Upper lobe of right lung (tissue), 1 donor: ENCODE data around the gene ARAP1. TPM values are rescaled to one million over a fixed set of nuclear protein-coding genes. Genes with fewer than 3 reads are reported as not detected.

ENCODE experiments used
- ATAC-seq: fragments of 200-7000 bp; cut with Tn5 transposase; one replicate; pipeline ENCODE4 v1.9.1; 2020; ENCODE audit warnings: mild to moderate bottlenecking, moderate library complexity
- DNase-seq: peaks from one replicate; pipeline ENCODE4 v3.0.0-alpha.2; 2020
- H3K27ac ChIP-seq: fragments of 200-600 bp; one replicate; pipeline ENCODE4 v1.8.0; 2022
- H3K27me3 ChIP-seq: fragments of 200-600 bp; one replicate; pipeline ENCODE4 v1.8.0; 2022; ENCODE audit warnings: mild to moderate bottlenecking
- H3K36me3 ChIP-seq: fragments of 200-600 bp; one replicate; pipeline ENCODE4 v1.8.0; 2022
- H3K4me1 ChIP-seq: fragments of 200-600 bp; one replicate; pipeline ENCODE4 v1.8.0; 2022
- H3K4me3 ChIP-seq: fragments of 200-600 bp; one replicate; pipeline ENCODE4 v1.8.0; 2022; ENCODE audit warnings: mild to moderate bottlenecking
- H3K9me3 ChIP-seq: fragments of 200-600 bp; one replicate; pipeline ENCODE4 v1.8.0; 2022
- intact Hi-C: fragments of 100-400 bp; cut with DNase I; formaldehyde crosslinking; loops from one replicate; pipeline ENCODE4 v1.11.0; 2022
- total RNA-seq: library from RNA; stranded (reverse); fragmentation: NEBNext Ultra II Directional; extraction: Animal tissue kit (Norgen Biotek cat#: 25700); gene quantifications from one replicate; pipeline ENCODE4 v1.2.1, GENCODE V29; 2021
- TF ChIP-seq, protein P1 (sequence below): fragments of 200-600 bp; IDR thresholded peaks from one replicate; pipeline ENCODE4 v1.8.0; 2022; ENCODE audit warnings: antibody characterized with exemption
- donor health status: DM: no; HTN: yes; CAD: no; lungs with severe emphysema.

Gene ARAP1
- total RNA-seq, 1 donor from 2014 or later, result 226 TPM

DNA sequence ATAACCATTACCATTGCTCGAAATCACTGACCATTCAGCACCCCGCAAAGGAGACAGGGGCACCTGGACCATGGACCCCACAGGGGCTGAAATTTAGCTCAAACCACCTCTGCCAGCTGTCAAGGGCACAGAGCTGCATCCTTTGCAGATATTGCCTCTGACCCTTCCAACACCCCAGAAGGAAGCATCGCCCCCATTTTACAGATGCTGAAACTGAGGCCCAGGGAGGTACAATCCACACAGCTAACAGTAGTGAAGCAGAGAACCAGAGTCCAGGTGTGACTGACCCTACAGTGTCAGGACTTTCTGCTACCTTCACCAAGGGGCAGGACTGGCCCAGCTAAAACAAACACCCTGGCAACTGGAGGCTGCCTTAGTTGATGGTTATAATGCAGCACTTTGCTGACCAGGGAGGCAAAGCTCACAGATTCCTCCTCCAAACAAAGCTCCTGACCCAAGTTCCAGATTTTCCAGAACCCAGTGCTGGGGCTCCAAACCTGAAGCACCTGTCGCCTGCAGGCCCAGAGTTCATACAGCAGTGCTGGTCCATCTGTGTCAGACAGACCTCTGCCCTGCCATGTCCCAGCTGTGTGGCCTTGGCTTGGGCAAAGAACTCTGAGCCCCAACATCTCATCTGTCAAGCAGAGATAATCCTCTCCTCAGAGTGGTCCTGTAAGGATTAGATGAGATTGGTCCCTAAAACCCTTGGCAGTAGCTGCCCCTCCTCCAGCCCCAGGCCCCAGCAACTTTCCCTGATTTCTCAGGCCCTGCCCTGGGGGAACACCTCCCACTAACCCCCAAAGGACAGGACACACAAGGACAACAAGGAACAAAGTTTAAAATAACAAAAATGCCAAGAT, 15.2 kb upstream of the ARAP1 start:
- Histone ChIP-seq H3K4me3 (no peak overlapping the region), H3K27ac (no peak overlapping the region), H3K36me3 (no peaks in the 10 kb centered on the region), H3K27me3 (no peaks in the 10 kb centered on the region), H3K4me1 (peaks cover 5% of the 10 kb centered on the region), H3K9me3 (no peaks in the 10 kb centered on the region)
- TF ChIP-seq, protein P1, sequence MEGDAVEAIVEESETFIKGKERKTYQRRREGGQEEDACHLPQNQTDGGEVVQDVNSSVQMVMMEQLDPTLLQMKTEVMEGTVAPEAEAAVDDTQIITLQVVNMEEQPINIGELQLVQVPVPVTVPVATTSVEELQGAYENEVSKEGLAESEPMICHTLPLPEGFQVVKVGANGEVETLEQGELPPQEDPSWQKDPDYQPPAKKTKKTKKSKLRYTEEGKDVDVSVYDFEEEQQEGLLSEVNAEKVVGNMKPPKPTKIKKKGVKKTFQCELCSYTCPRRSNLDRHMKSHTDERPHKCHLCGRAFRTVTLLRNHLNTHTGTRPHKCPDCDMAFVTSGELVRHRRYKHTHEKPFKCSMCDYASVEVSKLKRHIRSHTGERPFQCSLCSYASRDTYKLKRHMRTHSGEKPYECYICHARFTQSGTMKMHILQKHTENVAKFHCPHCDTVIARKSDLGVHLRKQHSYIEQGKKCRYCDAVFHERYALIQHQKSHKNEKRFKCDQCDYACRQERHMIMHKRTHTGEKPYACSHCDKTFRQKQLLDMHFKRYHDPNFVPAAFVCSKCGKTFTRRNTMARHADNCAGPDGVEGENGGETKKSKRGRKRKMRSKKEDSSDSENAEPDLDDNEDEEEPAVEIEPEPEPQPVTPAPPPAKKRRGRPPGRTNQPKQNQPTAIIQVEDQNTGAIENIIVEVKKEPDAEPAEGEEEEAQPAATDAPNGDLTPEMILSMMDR, result no peak
- intact Hi-C loops, result no loop called here
- no peak for ATAC-seq
- DNase-seq, result no peak

GRCh38 chr11:72766152-72766902, 14.1 kb upstream of the ARAP1 start:
- H3K36me3 ChIP-seq, result no peaks in the 10 kb centered on the region
- H3K27me3 ChIP-seq, result no peaks in the 10 kb centered on the region
- intact Hi-C loops, result no loop called here
- no peak overlapping the region for H3K4me3 ChIP-seq
- TF ChIP-seq, protein P1, result no peak
- H3K9me3 ChIP-seq, result no peaks in the 10 kb centered on the region
- peaks cover 5% of the 10 kb centered on the region for H3K4me1 ChIP-seq
- H3K27ac ChIP-seq, result no peak overlapping the region
- no peak for ATAC-seq
- DNase-seq, result no peak

- Histone ChIP-seq H3K36me3 (no peaks in the 10 kb centered on the region), H3K4me1 (peaks cover 5% of the 10 kb centered on the region), H3K9me3 (no peaks in the 10 kb centered on the region), H3K27me3 (no peaks in the 10 kb centered on the region), H3K27ac (no peak overlapping the region), H3K4me3 (no peak overlapping the region)
- intact Hi-C loops, result no loop called here
- ATAC-seq (peak; percentile 91), DNase-seq (peak; percentile 83)
- TF ChIP-seq, protein P1, result no peak
These were observed 12.3 kb upstream of the ARAP1 start for GRCh38 chr11:72764503-72764902.

DNA sequence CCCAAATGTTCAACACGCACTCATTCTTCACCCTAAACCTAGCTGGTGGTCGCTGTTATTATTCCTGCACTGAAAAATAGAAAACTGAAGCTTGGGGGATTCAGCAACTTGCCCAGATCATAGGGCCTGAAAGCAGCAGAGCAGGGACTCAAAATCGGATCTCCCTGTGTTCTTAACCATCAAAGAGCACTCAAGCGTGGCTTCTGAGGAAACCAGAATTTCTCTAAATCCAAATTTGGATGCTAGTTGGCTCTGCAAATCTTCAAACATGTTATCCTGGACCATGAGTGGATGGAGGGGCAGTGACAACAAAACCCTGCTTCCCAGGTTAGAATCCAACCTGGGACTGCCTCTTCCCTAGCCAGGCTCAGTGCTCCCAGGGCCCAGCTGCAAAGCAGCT, 11.6 kb upstream of the ARAP1 start:
- DNase-seq (no peak), ATAC-seq (no peak)
- no peak overlapping the region for H3K27ac ChIP-seq
- peaks cover 7% of the 10 kb centered on the region for H3K4me1 ChIP-seq
- no peak overlapping the region for H3K4me3 ChIP-seq
- H3K27me3 ChIP-seq, result no peaks in the 10 kb centered on the region
- TF ChIP-seq, protein P1, result no peak
- H3K9me3 ChIP-seq, result no peaks in the 10 kb centered on the region
- H3K36me3 ChIP-seq, result no peaks in the 10 kb centered on the region
- intact Hi-C loops, result no loop called here

DNA sequence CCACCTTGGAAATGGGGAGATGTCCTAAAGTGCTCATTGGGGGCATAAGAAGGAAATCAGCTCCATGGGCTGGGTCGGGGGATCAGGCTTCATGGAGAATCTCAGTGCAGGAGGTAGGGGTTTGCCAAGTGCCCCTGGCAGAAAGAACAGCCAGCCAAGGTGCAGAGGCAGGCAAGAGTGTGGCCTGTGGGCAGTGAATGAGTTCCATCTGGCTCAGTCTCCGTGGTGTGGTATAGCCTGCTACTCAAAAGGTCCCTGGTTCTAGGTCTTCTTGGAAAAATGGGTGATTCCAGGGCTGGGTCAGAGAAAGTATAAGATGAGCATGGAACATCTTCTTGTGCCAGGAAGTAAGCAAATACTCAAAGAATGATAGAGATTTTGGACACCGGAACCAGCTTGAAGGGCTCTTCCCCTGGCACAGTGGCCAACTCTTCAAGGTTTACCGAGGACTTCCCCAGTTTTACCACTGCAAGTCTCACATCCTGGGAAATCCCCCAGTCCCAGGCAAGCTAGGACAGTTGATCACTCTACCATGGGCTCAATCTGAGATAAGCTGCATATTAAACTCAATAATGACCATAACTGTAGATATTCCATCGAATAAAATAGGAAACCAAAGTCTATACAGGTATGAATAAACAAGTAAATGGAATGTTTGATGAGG, 10.6 kb upstream of the ARAP1 start:
- intact Hi-C loops, result no loop called here
- TF ChIP-seq, protein P1, result no peak
- no peak for ATAC-seq
- no peak overlapping the region for H3K4me3 ChIP-seq
- no peaks in the 10 kb centered on the region for H3K27me3 ChIP-seq
- peaks cover under 1% of the 10 kb centered on the region for H3K36me3 ChIP-seq
- no peak overlapping the region for H3K27ac ChIP-seq
- no peaks in the 10 kb centered on the region for H3K9me3 ChIP-seq
- peaks cover 8% of the 10 kb centered on the region for H3K4me1 ChIP-seq
- DNase-seq, result no peak
